Measurements from ENCODE around the gene TAF9B.
"Not testable (repeated sequence)": the region's sequence is repeated elsewhere in the genome, so short reads cannot be mapped to it uniquely, and the experiment has no call there.

Gene TAF9B

GRCh38 chrX:78103623-78104446 lies 35.6 kb downstream of the TAF9B start, which contains the start of gene PGK1:
PGK1 (plus strand) TSS chrX:78104248; CDS start chrX:78104341, 93 bp downstream.
- H3K4me1 Mint-ChIP-seq = peaks cover 35% of the 10 kb centered on the region
- peak; percentile 97 for ATAC-seq
- no peaks in the 10 kb centered on the region for H3K9me3 Mint-ChIP-seq
- no peaks in the 10 kb centered on the region for H3K27me3 Mint-ChIP-seq
- DNase-seq = peak; percentile 88
- H3K4me3 Mint-ChIP-seq = peak within 1 kb of the TSS; percentile 94
- peaks cover 46% of the 10 kb centered on the region for H3K36me3 Mint-ChIP-seq (ENCODE audit: low read depth)
- H3K27ac Mint-ChIP-seq = peak within 1 kb of the TSS; percentile 90

- Mint-ChIP-seq H3K27ac (peak overlapping the region; percentile 90), H3K27me3 (no peaks in the 10 kb centered on the region), H3K4me1 (peaks cover 28% of the 10 kb centered on the region), H3K4me3 (peak overlapping the region; percentile 94), H3K9me3 (no peaks in the 10 kb centered on the region), H3K36me3 (ENCODE audit: low read depth) (peaks cover 40% of the 10 kb centered on the region)
- ATAC-seq (no peak), DNase-seq (no peak)
Observed at GRCh38 chrX:78103001-78103622, 36.3 kb downstream of the TAF9B start.

GRCh38 chrX:78102091-78102490 lies 37.4 kb downstream of the TAF9B start:
- no peak for ATAC-seq
- H3K4me3 Mint-ChIP-seq = no peak overlapping the region
- no peak for DNase-seq
- H3K9me3 Mint-ChIP-seq = no peaks in the 10 kb centered on the region
- H3K27me3 Mint-ChIP-seq = no peaks in the 10 kb centered on the region
- H3K4me1 Mint-ChIP-seq = peaks cover 19% of the 10 kb centered on the region
- H3K27ac Mint-ChIP-seq = no peak overlapping the region
- peaks cover 30% of the 10 kb centered on the region for H3K36me3 Mint-ChIP-seq (ENCODE audit: low read depth)

GRCh38 chrX:78098108-78098507 lies 41.3 kb downstream of the TAF9B start:
- DNase-seq = no peak
- Mint-ChIP-seq H3K4me3 (no peak overlapping the region), H3K36me3 (ENCODE audit: low read depth) (peaks cover 2% of the 10 kb centered on the region), H3K9me3 (no peaks in the 10 kb centered on the region), H3K27ac (no peak overlapping the region), H3K4me1 (peaks cover 9% of the 10 kb centered on the region), H3K27me3 (no peaks in the 10 kb centered on the region)
- no peak for ATAC-seq

GRCh38 chrX:78092296-78092695 lies 47.2 kb downstream of the TAF9B start:
- no peak overlapping the region for H3K4me3 Mint-ChIP-seq
- peak; percentile 66 for ATAC-seq
- no peak for DNase-seq

GRCh38 chrX:78081413-78081812 lies 58.0 kb downstream of the TAF9B start:
- H3K27ac Mint-ChIP-seq; H3K4me3 Mint-ChIP-seq; ATAC-seq; H3K9me3 Mint-ChIP-seq; H3K27me3 Mint-ChIP-seq; H3K4me1 Mint-ChIP-seq; H3K36me3 Mint-ChIP-seq (ENCODE audit: low read depth); DNase-seq: not testable (repeated sequence)

More at GRCh38 chrX:78092296-78092695, 47.2 kb downstream of the TAF9B start:
- Mint-ChIP-seq H3K27ac (no peak overlapping the region), H3K9me3 (peaks cover 5% of the 10 kb centered on the region), H3K27me3 (no peaks in the 10 kb centered on the region), H3K4me1 (peaks cover 2% of the 10 kb centered on the region), H3K36me3 (ENCODE audit: low read depth) (no peaks in the 10 kb centered on the region)
